ENCODE measurements around the gene NAALAD2. TPM values are rescaled to one million over a fixed set of nuclear protein-coding genes. Genes with fewer than 3 reads are reported as not detected.
"Not testable (repeated sequence)": the region's sequence is repeated elsewhere in the genome, so short reads cannot be mapped to it uniquely, and the experiment has no call there.

Gene NAALAD2
- total RNA-seq, 1 experiment from 2014 or later = 142 TPM

DNA sequence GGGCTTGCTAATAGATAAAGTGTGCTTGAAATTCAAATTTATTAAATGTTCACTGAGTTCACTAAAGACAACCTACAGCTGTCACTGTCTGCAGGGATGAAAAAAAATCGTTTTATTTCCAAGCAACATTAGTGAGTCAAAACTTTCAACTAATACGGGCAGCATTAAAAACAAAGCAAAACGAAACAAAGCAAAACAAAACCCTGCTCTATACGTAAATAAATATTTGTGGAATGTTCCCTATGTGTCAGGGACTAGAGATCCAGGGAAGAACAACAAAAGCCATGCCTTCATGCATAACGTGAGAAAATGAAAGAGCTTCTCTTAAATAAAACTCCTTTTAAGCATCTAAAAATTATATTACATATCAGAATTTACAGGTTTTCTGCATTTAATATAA is 553 bp downstream of the NAALAD2 start:
- Histone ChIP-seq H3K27me3 (replicated peaks; ENCODE audit: control insufficient read depth, insufficient read depth, low read length) (no peaks in the 10 kb centered on the region), H3K9me3 (no peaks in the 10 kb centered on the region), H3K4me1 (peaks cover 58% of the 10 kb centered on the region), H3K4me3 (ENCODE audit: low read depth, low read length) (peak overlapping the region; percentile 50), H3K36me3 (ENCODE audit: control insufficient read depth, insufficient read depth, low read length) (no peaks in the 10 kb centered on the region)
- Mint-ChIP-seq H3K4me1 (ENCODE audit: low read depth, unreplicated experiment) (peaks cover 34% of the 10 kb centered on the region), H3K4me3 (ENCODE audit: unreplicated experiment) (peak overlapping the region; percentile 77), H3K27ac (ENCODE audit: unreplicated experiment) (peak overlapping the region; percentile 59), H3K36me3 (ENCODE audit: insufficient read depth, unreplicated experiment) (peaks cover 48% of the 10 kb centered on the region), H3K9me3 (ENCODE audit: unreplicated experiment) (peaks cover 6% of the 10 kb centered on the region), H3K27me3 (ENCODE audit: insufficient read depth, unreplicated experiment) (no peaks in the 10 kb centered on the region)
- POLR2A ChIA-PET = interaction anchor here (0.5 kb wide), 1 partner anchor 31 kb away, joined by 7 read pairs; no protein-coding TSS in a partner anchor
- no TSS peak for BruUV-seq (replicated peaks)
- CTCF ChIA-PET = interaction anchor here (0.8 kb wide), 1 partner anchor 9 kb away, joined by 3 read pairs; no protein-coding TSS in a partner anchor
- intact Hi-C loops (cut with micrococcal nuclease; ENCODE audit: unreplicated experiment) = no loop called here
- no peak for DNase-seq
- TF ChIP-seq, protein P1, sequence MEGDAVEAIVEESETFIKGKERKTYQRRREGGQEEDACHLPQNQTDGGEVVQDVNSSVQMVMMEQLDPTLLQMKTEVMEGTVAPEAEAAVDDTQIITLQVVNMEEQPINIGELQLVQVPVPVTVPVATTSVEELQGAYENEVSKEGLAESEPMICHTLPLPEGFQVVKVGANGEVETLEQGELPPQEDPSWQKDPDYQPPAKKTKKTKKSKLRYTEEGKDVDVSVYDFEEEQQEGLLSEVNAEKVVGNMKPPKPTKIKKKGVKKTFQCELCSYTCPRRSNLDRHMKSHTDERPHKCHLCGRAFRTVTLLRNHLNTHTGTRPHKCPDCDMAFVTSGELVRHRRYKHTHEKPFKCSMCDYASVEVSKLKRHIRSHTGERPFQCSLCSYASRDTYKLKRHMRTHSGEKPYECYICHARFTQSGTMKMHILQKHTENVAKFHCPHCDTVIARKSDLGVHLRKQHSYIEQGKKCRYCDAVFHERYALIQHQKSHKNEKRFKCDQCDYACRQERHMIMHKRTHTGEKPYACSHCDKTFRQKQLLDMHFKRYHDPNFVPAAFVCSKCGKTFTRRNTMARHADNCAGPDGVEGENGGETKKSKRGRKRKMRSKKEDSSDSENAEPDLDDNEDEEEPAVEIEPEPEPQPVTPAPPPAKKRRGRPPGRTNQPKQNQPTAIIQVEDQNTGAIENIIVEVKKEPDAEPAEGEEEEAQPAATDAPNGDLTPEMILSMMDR (IDR thresholded peaks at IDR 0.05; ENCODE audit: insufficient read depth in 1 of 2, low read depth in 1 of 2, low read length in 1 of 2, severe bottlenecking in 1 of 2, unreplicated experiment in 1 of 2) = no peak

DNA sequence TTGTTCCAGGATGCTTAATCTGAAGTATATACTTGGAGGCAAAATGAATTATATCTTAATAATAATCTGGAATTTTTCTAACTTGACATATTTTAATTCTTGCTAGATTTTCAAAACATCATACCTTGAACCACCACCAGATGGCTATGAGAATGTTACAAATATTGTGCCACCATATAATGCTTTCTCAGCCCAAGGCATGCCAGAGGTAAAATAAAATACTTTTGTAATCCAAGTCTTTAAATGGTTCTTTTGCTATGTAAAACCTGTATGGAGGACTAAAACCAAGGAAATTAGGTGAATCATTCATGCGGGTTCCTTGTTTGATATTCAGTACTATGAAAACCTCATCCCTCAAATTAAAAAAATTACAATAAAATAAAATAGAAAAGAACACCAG is 14.4 kb downstream of the NAALAD2 start:
- DNase-seq = no peak
- peaks cover 74% of the 10 kb centered on the region for H3K36me3 Mint-ChIP-seq (ENCODE audit: insufficient read depth, unreplicated experiment)
- no peaks in the 10 kb centered on the region for H3K9me3 ChIP-seq
- H3K27me3 Mint-ChIP-seq (ENCODE audit: insufficient read depth, unreplicated experiment) = no peaks in the 10 kb centered on the region
- no peaks in the 10 kb centered on the region for H3K36me3 ChIP-seq (ENCODE audit: control insufficient read depth, insufficient read depth, low read length)
- CTCF ChIA-PET = no interaction called here
- POLR2A ChIA-PET = no interaction called here
- no peak overlapping the region for H3K4me3 Mint-ChIP-seq (ENCODE audit: unreplicated experiment)
- 0 out of 2 replicates have a peak, but pooled peaks cover 8% of the 10 kb centered on the region for H3K4me1 ChIP-seq
- intact Hi-C loops (cut with micrococcal nuclease; ENCODE audit: unreplicated experiment) = no loop called here
- peaks cover 26% of the 10 kb centered on the region for H3K4me1 Mint-ChIP-seq (ENCODE audit: low read depth, unreplicated experiment)
- no peaks in the 10 kb centered on the region for H3K27me3 ChIP-seq (replicated peaks; ENCODE audit: control insufficient read depth, insufficient read depth, low read length)
- H3K27ac Mint-ChIP-seq (ENCODE audit: unreplicated experiment) = no peak overlapping the region
- BruUV-seq (replicated peaks) = no TSS peak
- H3K9me3 Mint-ChIP-seq (ENCODE audit: unreplicated experiment) = peaks cover 8% of the 10 kb centered on the region
- TF ChIP-seq, protein P1 (IDR thresholded peaks at IDR 0.05; ENCODE audit: insufficient read depth in 1 of 2, low read depth in 1 of 2, low read length in 1 of 2, severe bottlenecking in 1 of 2, unreplicated experiment in 1 of 2) = peak in 1 of 2 experiments; percentile 39
- H3K4me3 ChIP-seq (ENCODE audit: low read depth, low read length) = no peak overlapping the region

DNA sequence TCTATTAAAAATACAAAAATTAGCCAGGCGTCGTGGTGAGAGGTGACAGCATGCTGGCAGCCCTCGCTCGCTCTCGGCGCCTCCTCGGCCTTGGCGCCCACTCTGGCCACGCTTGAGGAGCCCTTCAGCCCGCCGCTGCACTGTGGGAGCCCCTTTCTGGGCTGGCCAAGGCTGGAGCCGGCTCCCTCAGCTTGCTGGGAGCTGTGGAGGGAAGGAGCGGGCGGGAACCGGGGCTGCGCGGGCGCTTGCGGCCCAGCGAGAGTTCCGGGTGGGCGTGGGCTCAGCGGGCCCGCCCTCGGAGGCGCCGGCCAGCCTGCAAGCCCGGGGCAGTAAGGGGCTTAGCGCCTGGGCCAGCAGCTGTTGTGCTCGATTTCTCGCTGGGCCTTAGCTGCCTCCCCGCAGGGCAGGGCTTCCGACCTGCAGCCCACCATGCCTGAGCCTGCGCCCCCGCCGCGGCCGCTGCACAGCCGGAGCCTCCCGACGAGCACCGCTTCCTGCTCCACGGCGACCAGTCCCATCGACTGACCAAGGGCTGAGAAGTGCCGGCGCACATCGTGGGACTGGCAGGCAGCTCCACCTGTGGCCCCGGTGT is 32.6 kb downstream of the NAALAD2 start:
- DNase-seq; BruUV-seq (replicated peaks); H3K27ac Mint-ChIP-seq (ENCODE audit: unreplicated experiment); H3K27me3 Mint-ChIP-seq (ENCODE audit: insufficient read depth, unreplicated experiment); CTCF ChIA-PET; H3K27me3 ChIP-seq (replicated peaks; ENCODE audit: control insufficient read depth, insufficient read depth, low read length); H3K36me3 ChIP-seq (ENCODE audit: control insufficient read depth, insufficient read depth, low read length); H3K4me3 ChIP-seq (ENCODE audit: low read depth, low read length); intact Hi-C loops (cut with micrococcal nuclease; ENCODE audit: unreplicated experiment); POLR2A ChIA-PET; H3K4me3 Mint-ChIP-seq (ENCODE audit: unreplicated experiment): not testable (repeated sequence)
- peaks cover 13% of the 10 kb centered on the region for H3K9me3 ChIP-seq
- Mint-ChIP-seq H3K4me1 (ENCODE audit: low read depth, unreplicated experiment) (peaks cover 20% of the 10 kb centered on the region), H3K36me3 (ENCODE audit: insufficient read depth, unreplicated experiment) (peaks cover 80% of the 10 kb centered on the region), H3K9me3 (ENCODE audit: unreplicated experiment) (peaks cover 28% of the 10 kb centered on the region)
- peaks cover 35% of the 10 kb centered on the region for H3K4me1 ChIP-seq

DNA sequence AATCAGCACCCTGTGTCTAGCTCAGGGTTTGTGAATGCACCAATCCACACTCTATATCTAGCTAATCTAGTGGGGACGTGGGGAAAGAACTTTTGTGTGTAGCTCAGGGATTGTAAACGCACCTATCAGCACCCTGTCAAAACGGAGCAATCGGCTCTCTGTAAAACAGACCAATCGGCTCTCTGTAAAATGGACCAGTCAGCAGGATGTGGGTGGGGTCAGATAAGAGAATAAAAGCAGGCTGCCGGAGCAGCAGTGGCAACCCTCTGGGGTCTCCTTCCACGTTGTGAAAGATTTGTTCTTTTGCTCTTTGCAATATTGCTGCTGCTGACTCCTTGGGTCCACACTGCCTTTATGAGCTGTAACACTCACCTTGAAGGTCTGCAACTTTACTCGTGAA is 33.2 kb downstream of the NAALAD2 start:
- peak; percentile 46 to 64 for DNase-seq
- H3K36me3 ChIP-seq (ENCODE audit: control insufficient read depth, insufficient read depth, low read length); intact Hi-C loops (cut with micrococcal nuclease; ENCODE audit: unreplicated experiment); BruUV-seq (replicated peaks); CTCF ChIA-PET; H3K27me3 ChIP-seq (replicated peaks; ENCODE audit: control insufficient read depth, insufficient read depth, low read length); H3K4me3 ChIP-seq (ENCODE audit: low read depth, low read length); H3K27me3 Mint-ChIP-seq (ENCODE audit: insufficient read depth, unreplicated experiment); POLR2A ChIA-PET: not testable (repeated sequence)
- peaks cover 41% of the 10 kb centered on the region for H3K4me1 ChIP-seq
- Mint-ChIP-seq H3K4me3 (ENCODE audit: unreplicated experiment) (peak overlapping the region; percentile 45), H3K36me3 (ENCODE audit: insufficient read depth, unreplicated experiment) (peaks cover 79% of the 10 kb centered on the region), H3K4me1 (ENCODE audit: low read depth, unreplicated experiment) (peaks cover 20% of the 10 kb centered on the region), H3K9me3 (ENCODE audit: unreplicated experiment) (peaks cover 30% of the 10 kb centered on the region), H3K27ac (ENCODE audit: unreplicated experiment) (peak overlapping the region; percentile 62)
- peaks cover 13% of the 10 kb centered on the region for H3K9me3 ChIP-seq
